WERI-Rb-1 (cell line): Measurements from ENCODE around the gene RALBP1.

Experiments
- DNase-seq: peaks from one replicate; pipeline ENCODE4 v3.0.0-alpha.2; 2020
- H3K27ac ChIP-seq: fragments of 250-450 bp; sonication (Bioruptor Pico); 2 replicates; pipeline ENCODE4 v1.5.1; 2020; ENCODE audit warnings: mild to moderate bottlenecking, moderate library complexity
- H3K27me3 ChIP-seq: fragments of 250-450 bp; sonication (Bioruptor Pico); 2 replicates; pipeline ENCODE4 v1.5.1; 2021; ENCODE audit warnings: mild to moderate bottlenecking, low read depth, moderate library complexity; ENCODE audit not compliant: insufficient read depth, severe bottlenecking
- H3K36me3 ChIP-seq: fragments of 250-450 bp; sonication (Bioruptor Pico); 2 replicates; pipeline ENCODE4 v1.5.1; 2020; ENCODE audit warnings: mild to moderate bottlenecking, moderate library complexity
- H3K4me3 ChIP-seq: 2 replicates; pipeline ENCODE4 v1.5.1; 2011; ENCODE audit warnings: low read depth, mild to moderate bottlenecking, control low read depth, low read length
- H3K9me3 ChIP-seq: fragments of 250-450 bp; sonication (Bioruptor Pico); 2 replicates; pipeline ENCODE4 v1.5.1; 2021; ENCODE audit warnings: mild to moderate bottlenecking, moderate library complexity; ENCODE audit not compliant: severe bottlenecking
- TF ChIP-seq, protein P1 (sequence below): IDR thresholded peaks from 2 replicates; pipeline ENCODE4 v1.5.1; 2011; ENCODE audit warnings: low read depth, mild to moderate bottlenecking, control low read depth, inconsistent platforms, low read length

RALBP1 gene

DNA sequence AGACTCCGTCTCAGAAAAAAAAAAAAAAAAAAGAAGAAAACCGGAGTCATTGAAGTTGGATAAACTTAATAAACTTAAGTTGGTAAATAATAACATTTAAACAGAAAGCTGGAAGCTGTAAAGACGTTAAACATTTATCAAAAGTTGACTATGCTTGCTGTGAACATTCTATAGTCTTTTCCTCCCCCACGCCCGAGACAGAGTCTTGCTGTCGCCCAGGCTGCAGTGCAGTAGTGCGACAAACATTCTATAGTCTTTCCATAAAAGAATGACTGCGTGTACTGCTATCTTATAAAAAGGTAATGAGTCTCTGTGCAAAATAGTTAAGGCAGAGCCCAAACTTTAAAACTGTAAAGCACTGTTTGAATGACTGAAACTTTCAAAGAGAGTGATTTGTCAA lies 93.9 kb downstream of the RALBP1 start:
- TF ChIP-seq, protein P1, sequence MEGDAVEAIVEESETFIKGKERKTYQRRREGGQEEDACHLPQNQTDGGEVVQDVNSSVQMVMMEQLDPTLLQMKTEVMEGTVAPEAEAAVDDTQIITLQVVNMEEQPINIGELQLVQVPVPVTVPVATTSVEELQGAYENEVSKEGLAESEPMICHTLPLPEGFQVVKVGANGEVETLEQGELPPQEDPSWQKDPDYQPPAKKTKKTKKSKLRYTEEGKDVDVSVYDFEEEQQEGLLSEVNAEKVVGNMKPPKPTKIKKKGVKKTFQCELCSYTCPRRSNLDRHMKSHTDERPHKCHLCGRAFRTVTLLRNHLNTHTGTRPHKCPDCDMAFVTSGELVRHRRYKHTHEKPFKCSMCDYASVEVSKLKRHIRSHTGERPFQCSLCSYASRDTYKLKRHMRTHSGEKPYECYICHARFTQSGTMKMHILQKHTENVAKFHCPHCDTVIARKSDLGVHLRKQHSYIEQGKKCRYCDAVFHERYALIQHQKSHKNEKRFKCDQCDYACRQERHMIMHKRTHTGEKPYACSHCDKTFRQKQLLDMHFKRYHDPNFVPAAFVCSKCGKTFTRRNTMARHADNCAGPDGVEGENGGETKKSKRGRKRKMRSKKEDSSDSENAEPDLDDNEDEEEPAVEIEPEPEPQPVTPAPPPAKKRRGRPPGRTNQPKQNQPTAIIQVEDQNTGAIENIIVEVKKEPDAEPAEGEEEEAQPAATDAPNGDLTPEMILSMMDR: no peak
- Histone ChIP-seq H3K4me3 (no peak overlapping the region), H3K36me3 (peaks cover 44% of the 10 kb centered on the region), H3K27me3 (no peaks in the 10 kb centered on the region), H3K9me3 (no peaks in the 10 kb centered on the region), H3K27ac (no peak overlapping the region)
- no peak for DNase-seq

DNA sequence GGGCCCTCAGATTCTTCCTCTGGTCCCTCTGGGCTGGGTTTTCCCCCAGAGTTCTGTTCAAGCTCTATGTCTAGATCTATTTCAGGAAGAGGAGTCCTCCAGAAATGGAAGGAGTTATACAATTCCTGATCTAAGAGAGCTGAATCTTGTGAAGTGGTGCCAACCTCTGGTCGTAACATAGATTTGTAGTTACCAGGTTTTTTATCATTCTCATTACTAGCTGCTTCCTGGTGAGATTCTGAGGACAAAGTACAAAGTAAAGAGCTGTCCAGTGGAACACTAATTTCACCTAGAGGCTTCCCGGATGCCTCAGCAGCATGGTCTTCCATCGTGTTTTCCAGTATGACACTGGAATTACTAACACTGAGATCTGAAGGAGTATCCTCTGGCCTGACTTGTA lies 94.9 kb downstream of the RALBP1 start:
- peaks cover 53% of the 10 kb centered on the region for H3K36me3 ChIP-seq
- TF ChIP-seq, protein P1: no peak

DNA sequence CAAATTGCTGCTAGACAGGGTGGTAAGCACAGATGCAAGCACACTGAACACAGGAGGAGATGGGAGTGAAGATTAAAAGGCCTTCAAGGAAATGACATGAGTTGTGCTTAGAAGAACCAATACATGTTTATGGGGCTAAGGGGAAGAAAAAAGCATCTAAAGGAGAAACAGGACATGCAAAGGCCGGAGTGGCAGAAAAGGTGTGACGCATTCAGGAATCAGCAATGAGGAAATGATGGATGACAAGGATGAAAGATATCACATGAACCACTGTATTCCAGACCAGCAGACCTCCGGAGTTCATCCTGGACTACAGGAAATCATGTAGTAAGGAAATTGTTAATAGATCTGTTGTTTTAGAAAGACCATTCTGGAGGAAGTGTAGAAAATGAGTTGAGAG lies 96.2 kb downstream of the RALBP1 start:
- Histone ChIP-seq H3K4me3 (no peak overlapping the region), H3K9me3 (no peaks in the 10 kb centered on the region), H3K27ac (no peak overlapping the region), H3K36me3 (peaks cover 53% of the 10 kb centered on the region), H3K27me3 (no peaks in the 10 kb centered on the region)
- TF ChIP-seq, protein P1: no peak
- no peak for DNase-seq

More for the DNA sequence above, 94.9 kb downstream of the RALBP1 start:
- Histone ChIP-seq H3K27ac (no peak overlapping the region), H3K4me3 (no peak overlapping the region), H3K27me3 (no peaks in the 10 kb centered on the region), H3K9me3 (no peaks in the 10 kb centered on the region)
- no peak for DNase-seq

DNA sequence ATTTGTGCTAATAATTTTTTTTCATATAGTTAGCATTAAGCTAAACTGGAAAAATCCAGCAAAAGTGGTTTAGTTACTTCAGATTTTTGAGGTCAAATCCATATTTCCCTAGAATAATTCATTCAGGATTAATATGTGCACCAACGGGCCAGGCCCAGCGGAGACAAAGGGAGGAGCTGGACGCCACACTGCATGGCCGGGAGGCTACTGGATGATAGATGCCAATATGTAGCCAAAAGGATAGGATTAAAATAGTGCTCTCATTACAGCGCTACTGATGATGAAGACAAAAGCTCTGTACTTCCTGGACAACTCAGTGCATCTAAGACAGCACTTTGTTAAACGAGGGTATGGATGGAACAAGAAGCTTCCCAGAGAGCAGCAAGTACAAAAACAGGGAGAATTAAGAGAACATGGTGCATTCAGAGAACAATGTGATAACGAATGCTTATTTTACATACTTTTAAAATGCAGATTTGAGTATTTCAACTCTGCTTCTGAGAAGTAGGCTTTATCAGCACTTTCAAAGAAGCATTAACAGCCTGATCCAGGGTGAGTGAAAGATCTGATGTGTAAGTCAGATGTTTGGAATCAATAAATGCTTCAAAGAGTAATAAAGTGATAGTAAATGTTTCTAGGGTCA lies 99.3 kb downstream of the RALBP1 start:
- no peaks in the 10 kb centered on the region for H3K27me3 ChIP-seq
- no peak overlapping the region for H3K4me3 ChIP-seq
- DNase-seq: no peak
- no peak overlapping the region for H3K27ac ChIP-seq
- H3K36me3 ChIP-seq: peaks cover 43% of the 10 kb centered on the region
- no peaks in the 10 kb centered on the region for H3K9me3 ChIP-seq
- TF ChIP-seq, protein P1: no peak

DNA sequence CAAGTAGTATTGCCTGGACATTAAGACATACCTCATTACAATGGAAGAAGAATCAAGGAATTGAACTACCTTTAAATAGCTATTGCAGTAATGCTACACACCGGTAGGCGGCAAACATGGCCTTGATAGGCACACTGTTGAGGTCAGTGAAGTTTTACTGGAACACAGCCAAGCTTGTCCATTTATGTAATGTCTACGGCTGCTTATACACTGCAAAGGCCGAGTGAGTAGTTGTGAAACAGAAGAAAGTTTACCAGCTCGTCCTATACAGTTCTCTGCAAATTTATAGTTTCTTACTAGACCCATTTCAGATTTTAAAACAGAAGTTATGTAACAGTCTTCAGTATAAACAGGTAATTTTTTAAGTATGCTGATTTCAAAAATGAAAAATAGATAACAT lies 100.2 kb downstream of the RALBP1 start:
- Histone ChIP-seq H3K36me3 (peaks cover 40% of the 10 kb centered on the region), H3K27me3 (no peaks in the 10 kb centered on the region), H3K27ac (no peak overlapping the region), H3K9me3 (no peaks in the 10 kb centered on the region), H3K4me3 (no peak overlapping the region)
- TF ChIP-seq, protein P1: peak; percentile 51
- DNase-seq: peak; percentile 48

DNA sequence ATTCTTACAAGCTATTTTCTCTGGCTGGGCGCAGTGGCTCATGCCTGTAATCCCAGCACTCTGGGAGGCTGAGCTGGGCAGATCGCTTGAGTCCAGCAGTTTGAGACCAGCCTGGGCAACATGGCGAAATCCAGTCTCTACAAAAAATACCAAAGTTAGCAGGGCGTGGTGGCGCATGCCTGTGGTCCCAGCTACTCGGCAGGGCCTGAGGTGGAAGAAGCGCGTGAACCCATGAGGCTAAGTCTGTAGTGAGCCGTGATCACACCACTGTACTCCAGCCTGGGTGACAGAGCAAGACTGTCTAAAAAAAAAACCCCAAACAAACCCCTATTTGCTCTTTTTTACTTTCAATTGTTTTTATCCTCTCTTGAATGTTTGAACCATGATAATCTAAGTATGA lies 102.0 kb downstream of the RALBP1 start:
- TF ChIP-seq, protein P1: no peak
- H3K9me3 ChIP-seq: no peaks in the 10 kb centered on the region
- no peak overlapping the region for H3K27ac ChIP-seq
- H3K36me3 ChIP-seq: peaks cover 39% of the 10 kb centered on the region
- H3K4me3 ChIP-seq: no peak overlapping the region
- no peak for DNase-seq
- no peaks in the 10 kb centered on the region for H3K27me3 ChIP-seq
